HG03457 (cell line): Measurements from ENCODE around the gene CTNNA2.

ENCODE experiments used
- ATAC-seq: cut with Tn5 transposase; IDR thresholded peaks from one replicate; pipeline ENCODE4 v1.9.1; 2021; ENCODE audit warnings: moderate number of reproducible peaks; ENCODE audit not compliant: unreplicated experiment

Gene CTNNA2

DNA sequence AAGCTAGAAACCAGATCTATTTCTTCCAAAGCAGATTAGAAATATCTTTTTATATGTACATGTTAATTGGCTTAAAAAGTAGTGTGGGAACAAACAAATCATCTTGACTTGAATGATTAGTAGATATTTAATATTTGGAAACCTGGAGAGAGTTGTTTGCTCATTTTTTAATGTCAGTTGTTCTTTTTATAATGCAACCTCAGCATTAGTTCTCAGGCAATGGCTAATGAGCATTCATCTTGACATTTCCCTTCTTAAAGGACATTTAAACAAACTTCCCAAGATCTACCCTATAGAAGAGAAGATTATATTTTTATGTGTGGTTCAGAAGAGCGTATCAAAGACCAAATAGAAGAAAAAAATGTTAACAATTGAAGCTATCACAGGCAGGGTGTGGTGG is 334.0 kb downstream of the CTNNA2 start:
- ATAC-seq = no peak

DNA sequence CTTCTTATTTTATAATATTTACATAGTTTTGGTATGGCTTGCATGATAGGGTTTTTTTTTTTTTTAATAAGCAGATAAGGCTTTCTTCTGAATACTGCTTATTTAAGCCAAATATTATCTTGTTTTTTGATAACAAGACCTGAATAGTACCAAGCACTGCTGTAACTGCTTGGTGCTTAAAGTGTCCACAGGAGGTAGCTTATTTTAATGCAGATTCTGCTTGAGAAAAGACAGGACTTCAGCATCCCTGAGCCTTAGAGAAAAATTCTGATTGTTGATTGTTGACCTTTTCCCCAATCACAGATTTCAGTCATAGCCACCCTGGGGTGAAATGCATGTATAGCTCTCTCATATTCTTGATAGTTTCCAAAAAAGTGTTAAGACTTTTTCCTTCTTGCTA is 336.4 kb downstream of the CTNNA2 start:
- ATAC-seq = no peak

DNA sequence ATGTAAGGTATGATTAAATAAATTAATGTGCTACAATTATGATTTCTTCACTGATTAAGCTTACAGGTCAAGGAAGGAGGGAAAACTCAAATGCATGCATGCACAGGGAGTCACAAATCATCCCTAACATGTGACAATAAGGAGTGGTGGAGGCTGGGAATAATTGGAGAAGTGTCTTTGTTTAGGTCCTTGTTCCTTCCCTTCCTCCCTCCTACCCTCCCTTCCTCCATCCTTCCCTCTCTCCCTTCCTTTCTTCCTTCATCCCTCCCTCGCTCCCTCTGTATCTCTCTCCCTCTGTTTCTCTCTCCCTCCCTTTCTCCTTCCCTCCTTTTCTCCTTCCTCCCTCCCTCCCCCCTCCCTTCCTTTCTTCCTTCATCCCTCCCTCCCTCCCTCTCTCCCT is 337.1 kb downstream of the CTNNA2 start:
- ATAC-seq = no peak

DNA sequence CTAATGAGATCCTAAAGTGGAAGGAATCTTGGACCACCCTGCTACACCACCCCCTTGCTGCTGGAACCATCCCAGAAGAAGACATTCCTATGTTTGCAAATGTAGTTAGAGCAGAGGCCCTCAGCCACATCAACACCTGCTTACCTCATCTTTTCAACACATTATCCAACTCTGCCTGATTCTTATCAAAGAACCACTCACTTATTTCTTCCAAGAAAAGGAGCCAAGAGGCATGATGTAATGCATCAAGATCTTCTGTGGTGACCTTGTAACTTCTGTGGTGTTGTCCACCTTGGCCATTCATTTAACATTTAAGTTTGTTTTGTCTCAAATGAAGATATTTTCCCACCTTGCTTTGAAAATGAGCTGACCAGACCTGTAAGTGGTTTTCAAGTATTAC is 338.1 kb downstream of the CTNNA2 start:
- no peak for ATAC-seq

DNA sequence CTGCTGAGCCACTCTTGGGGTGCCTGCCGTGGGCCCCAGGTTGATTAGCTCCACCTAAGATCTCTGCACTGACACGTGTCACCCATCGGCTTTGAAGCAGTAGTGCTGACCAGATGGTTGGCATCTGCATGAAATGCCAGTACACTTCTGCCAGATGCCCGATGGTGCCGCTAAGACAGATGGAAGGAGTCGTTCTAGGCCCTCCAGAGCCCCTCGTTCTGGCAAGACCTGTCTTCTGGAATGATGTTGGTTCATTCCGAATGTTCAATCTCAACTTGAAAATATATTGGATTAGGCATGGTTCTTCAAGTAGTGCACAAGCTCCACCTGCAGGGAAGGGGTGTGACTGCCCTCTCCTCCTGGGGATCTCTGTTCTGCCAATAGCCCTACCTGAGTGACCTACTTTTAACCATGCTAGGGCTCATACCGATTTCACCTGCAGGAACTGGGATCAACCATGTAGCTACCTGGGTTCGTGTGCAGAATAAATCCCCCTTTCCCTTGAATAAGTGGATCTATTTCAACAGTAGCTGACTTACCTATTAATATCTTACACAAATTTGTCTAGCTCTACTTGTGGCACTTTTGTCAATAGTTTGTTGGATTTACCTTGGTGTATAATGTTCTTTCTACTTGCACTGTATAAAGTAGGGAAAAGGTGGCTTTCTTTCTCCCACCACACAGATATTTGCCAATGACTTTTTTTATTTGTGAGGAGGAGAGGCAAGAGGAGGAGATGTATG is 342.6 kb downstream of the CTNNA2 start:
- no peak for ATAC-seq

DNA sequence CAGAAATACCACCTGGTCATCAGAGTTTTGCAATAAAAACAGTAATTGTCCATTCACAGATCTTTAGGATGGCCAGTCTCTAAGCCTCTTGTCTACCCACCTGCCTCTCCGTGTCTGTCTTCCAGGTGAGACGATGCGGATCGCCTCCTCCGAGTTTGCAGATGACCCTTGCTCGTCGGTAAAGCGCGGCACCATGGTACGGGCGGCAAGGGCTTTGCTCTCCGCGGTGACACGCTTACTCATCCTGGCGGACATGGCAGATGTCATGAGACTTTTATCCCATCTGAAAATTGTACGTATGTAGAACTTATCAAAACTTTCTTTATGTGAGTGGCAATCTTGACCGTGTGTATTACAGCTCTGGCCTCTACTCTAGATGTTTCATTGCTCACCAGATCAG is 345.0 kb downstream of the CTNNA2 start:
- no peak for ATAC-seq

DNA sequence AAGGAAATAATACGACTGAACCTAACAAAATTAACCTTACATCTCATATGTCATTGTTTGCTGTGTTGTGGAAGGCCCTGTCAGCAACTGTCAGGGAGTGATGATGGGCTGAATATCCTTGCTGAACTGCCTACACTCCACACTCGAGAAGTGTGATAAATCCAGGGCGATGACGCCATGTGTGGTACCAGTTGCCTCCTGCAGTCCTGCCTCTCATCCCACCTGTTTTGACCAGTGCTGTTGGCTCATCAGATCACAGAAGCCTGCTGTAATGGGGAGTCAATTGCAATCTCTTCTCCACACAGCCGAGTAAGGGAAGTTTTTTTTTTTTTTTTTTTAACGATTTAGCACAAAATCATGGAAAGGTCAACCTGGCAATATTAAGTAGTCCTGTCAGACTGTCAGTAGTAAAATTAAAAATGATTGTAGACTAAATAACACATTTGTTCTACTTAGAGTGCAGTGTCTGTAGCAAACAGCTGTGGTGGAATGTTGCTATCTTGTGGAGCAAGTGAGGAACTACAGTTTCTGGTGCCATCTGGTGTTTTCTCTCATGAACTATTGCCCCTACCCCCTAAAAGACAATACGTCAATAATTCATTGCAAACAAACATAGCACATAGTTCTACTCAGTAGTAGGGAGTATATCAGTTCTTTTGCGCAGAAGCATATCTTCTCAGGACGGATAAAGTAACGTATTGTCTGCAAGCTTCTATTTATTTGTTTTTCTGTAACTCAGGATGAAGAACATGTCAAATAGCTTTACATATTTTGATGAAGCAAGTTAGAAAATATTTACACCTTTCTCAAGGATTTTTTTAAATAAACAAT is 347.6 kb downstream of the CTNNA2 start:
- ATAC-seq = no peak

DNA sequence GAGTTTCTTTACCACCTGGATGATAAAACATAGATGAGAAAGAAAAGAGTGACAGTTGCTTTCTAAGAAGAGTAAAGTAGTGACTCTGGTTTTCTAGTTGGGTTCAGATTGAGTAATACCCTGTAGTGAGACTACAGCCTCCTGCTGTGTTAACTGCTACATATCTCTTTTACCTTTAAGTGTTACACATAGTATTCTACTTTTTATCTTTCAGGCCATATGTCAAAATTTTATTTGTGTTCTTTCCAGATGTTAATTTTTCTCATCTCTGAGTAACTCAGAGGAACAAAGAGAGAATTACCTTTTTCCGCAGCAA is 348.2 kb downstream of the CTNNA2 start:
- ATAC-seq = no peak

DNA sequence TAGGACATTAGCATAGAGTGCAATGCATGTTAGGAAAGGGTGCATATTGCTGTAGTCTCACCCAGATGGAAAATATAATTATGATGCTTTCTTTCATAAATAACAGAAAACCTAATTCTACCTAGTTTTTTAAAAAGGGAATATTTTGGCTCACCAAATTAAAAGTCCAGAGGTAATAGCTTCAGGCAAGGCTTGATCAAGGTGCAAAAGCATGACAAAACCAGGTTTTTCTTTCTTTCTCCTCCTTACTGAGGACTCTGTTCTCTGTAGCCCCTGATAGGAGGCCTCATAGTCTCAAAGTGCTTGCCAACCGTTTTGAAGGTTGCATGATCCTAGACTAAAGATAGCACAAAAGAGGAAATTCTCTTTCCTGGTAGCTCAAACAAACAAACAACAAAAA is 349.9 kb downstream of the CTNNA2 start:
- ATAC-seq = no peak

DNA sequence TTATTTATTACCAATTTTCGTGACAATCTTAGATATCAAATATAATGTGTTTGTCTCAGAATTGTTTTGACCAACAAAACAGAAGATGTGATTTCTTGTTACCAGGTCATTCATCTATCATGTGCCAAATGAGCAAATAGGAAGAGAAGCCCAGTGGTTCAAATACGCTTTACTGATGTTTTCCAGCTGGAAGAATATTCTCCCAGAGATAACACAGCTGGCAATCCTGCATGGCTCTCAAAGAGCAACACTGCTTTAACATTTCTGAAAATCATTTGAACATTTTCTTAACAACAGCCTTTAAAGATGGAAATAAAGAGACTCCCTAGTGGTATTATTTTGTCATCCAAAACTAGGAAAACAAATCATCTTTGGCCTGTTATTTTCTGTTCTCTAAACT is 359.8 kb downstream of the CTNNA2 start:
- no peak for ATAC-seq

DNA sequence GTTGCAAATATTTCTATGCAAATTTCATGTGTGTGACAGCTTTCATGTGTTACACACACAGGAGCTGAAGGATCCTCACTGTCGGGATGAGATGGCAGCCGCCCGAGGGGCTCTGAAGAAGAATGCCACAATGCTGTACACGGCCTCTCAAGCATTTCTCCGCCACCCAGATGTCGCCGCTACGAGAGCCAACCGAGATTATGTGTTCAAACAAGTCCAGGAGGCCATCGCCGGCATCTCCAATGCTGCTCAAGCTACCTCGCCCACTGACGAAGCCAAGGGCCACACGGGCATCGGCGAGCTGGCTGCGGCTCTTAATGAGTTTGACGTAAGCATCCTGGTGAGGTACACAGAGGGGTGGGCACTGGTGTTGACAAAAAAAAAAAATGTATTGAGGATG is 361.2 kb downstream of the CTNNA2 start:
- ATAC-seq = no peak

DNA sequence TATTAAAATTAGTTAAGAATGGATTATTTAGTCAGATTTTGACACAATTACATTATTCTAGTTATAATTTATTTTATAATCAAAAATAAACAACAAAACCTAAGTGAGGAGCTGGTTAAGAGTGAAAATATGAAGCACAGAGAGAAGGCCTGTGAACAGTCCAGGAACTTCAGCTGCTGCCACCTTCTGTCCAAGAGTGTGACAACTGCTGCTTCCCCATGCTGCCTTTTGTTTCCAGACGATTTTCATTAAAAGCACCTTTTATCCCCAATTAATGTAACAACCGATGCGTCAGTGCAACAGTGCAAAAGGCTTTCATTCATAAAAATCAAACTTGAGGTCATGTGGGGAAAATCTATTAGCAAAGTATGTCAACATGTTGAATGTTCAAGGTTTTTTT is 363.6 kb downstream of the CTNNA2 start:
- no peak for ATAC-seq

DNA sequence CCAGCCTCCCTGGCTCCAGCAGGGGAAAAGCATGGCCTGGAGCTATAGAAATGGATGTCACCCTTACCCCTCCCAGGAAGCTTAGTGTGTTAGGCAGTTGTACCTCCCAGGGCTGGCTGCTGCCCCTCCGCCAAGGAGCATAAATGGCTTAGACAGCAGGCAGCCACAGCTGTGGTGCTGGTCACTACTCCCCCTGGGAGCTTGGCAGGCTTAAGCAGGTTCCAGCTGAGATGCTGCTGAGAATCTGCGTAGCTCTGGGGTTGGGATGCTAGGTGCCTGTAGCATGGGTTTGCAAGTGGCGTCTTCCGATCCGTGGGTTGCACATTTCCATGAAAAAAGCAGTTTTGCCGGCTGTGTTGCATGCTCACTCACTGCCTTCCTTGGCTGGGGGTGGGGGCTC is 369.7 kb downstream of the CTNNA2 start:
- no peak for ATAC-seq

DNA sequence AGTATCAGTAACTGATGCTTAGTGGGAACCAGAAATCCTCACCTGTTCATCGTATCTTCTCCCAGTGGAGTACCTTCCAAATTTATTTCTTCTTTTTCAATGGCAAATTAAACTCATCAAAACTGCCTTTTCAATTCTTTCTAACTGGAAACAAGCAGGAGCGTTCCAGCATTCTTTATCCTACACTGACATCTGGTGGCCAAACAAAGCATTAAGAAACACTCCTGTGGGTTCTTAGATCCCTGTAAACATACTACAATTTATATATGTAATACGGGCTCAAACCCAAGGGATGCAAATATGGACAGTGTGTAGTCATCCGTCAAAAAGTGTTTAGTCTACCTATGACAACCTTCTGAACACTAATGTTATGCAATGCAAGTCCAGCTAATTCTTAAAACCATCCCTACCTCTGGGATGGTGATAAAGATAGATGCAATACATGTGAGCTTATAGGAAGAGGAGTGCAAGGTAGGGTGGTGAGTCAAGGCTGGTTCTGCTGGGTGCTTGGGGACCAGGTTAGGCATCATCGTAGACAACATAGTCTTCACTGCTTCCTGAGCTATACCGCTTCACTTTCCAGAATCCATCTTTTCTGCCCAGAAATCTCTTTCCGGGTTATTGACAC is 375.0 kb downstream of the CTNNA2 start:
- no peak for ATAC-seq

DNA sequence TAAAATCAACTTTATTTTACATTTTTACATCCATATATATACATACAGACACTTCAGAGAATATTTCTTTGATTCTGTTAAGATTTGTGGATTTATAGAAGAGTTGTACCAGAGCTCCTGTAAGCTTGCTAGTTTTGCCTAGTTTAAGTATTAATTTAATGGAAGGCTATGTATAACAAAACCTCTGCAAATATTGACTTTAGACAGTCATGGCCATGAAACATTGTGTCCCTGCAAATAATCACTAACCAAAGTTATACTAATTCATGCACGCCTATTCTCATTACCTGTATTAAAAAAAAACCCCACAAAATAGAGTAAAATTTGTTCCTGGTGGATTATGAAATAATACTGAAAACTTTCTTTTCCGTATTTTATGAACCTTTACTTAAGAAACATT is 379.3 kb downstream of the CTNNA2 start:
- no peak for ATAC-seq

DNA sequence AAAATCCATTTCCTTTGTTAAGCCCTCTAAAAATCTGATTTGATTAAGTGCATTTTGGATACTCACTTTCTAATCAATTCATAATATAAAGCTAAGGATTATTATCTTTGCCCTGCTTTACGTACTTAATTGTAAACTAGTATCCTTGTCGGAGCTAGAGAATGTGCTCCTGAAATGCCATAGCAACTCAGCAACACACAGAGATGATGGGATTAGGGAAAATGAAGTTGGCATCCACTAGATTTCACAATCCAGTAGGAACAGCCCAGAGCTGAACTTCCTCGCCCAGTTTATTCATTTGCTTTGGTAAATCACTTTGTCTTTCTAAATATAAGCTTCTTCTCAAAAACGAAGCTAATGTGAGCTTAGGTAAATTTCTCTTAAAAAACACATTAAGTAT is 386.3 kb downstream of the CTNNA2 start:
- ATAC-seq = no peak

DNA sequence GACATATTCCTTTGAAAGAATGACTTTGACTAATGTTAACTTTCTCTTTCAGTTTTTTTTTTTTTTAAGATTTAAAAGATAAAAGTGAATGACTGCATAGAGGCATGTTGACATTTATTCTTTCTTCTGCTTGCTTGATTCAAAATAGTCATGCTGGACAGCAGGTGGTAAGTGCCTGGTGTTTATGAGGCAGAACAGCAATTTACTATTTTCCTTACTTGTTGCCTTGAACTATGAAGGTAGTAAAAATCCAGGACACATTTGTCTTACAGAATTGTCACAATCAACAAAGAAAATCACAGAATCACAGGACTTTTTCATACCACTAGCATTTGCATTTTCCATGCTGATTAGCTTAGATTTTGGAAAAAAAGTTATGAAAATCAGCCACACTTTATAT is 388.3 kb downstream of the CTNNA2 start:
- no peak for ATAC-seq

DNA sequence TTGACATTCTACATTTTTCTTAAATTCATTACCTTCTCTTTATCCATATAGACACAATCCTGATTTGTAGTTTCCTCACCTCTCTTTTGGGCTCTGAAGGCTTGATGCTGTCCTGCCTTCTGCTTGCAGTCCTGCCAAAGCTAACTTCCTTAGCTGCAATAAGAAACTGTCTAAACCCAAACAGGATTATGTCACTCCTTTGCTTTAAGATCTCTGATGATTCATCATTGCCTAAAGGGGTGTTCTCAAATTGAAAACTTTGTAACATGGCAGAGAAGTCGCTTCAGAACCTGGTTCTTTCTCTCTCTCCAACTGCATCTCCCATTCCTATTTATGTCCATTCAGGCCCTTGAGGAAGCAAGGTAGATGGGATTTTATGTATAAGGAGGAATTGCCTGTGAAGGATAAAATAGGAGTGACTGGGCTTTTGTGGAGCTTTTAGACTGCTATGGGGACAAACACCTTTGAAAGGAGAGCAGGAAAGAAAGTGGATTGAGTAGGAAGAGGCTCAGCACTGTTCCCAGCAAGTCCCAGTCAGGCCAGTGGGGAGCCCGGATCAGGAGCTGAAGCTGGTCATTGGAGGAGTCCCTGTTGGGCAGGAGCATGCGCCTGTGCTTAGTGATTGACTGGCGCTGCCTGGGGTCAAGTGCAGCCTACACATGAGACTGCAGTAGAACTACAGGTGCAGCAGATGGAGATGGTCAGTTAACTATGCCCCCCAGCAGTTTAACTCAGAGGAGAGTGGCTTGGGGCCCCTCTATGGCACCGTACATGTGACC is 390.6 kb downstream of the CTNNA2 start:
- no peak for ATAC-seq

DNA sequence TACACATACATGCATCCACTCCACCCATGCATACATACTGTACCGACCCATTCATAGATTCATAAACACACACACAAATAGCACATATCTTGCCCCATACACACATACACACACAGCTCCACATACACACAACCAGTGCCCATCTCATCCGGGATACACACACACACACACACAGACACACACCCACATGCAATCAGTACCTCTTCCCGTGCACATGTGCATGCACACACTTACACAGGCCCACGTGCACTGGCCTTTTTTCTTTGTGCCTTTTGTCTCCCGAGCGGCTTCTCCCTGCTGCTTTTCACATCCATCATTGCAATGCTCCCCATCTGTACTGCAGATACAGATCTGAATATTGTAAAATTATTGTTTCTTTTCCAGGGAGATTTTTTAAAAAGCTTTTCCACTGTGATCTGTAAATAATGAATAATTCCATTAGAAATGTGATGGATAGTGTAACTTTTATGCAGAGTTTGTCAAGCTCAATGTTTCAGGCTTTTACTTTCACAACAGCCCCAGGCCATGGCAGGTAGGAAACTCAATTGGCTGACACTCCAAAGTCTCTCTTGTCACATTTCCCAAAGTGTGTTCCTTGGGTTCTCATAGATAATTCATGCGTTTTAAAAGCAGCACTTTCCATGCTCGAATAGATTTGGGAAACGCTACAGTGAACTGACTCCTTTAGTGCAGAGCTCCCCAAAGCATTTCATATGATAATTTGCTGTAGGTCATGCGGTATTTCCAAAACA is 393.5 kb downstream of the CTNNA2 start:
- no peak for ATAC-seq

DNA sequence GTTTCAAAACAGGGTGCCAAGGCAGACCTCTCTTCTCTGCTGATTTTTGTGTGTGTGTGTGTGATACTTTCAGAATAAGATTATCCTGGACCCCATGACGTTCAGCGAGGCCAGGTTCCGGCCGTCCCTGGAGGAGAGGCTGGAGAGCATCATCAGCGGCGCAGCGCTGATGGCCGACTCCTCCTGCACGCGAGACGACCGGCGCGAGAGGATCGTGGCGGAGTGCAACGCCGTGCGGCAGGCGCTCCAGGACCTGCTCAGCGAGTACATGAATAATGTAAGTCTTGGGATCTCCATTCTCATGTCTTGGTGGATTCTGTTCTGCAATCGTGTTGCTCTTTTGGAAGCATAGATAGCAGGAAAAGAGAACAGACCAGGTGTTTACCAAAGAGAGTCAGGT is 396.7 kb downstream of the CTNNA2 start:
- no peak for ATAC-seq

DNA sequence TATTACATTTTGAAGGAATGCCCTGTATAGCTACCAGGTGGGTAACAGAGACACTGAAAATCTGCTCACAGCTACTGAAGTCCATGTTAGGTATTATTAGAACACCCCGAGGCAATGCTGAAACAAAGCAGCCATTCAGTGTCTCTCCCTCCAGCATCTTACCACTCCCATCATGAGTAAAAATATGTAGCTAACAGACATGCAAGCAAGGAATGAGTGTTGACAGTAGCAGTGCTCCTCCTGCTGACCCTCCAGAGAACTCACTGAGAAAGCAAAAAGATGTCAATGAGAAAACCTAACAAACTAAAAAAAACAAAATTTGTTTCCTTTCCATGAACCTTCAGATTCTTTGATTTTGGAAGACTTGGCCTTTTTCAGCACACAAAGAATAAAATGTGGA is 397.8 kb downstream of the CTNNA2 start:
- ATAC-seq = no peak
